GM19238 (cell line): ENCODE measurements around the gene TMEM183A.

ENCODE experiments used
- DNase-seq: peaks from one replicate; pipeline ENCODE4 v3.0.0; 2011; ENCODE audit warnings: low spot score; ENCODE audit not compliant: insufficient read length

TMEM183A gene

DNA sequence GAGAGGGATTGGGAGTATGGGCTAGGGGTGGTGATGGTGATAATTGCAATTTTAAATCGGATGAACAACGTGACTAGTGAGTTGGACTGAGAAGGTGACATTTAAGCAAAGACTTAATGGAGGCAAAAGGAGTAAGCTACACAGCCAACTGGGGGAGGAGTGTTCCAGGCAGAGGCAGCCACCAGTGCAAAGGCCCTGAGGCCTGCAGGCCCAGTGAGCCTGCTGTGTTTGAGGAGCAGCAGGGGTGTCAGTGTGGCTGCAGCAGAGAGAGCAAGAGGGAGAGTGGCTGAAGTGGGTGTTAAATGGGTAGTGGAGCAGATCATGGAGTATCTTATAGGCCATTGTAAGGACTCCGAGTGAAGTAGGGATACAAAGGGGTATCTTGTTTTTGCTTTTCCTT is 59.8 kb downstream of the TMEM183A start:
- no peak for DNase-seq

DNA sequence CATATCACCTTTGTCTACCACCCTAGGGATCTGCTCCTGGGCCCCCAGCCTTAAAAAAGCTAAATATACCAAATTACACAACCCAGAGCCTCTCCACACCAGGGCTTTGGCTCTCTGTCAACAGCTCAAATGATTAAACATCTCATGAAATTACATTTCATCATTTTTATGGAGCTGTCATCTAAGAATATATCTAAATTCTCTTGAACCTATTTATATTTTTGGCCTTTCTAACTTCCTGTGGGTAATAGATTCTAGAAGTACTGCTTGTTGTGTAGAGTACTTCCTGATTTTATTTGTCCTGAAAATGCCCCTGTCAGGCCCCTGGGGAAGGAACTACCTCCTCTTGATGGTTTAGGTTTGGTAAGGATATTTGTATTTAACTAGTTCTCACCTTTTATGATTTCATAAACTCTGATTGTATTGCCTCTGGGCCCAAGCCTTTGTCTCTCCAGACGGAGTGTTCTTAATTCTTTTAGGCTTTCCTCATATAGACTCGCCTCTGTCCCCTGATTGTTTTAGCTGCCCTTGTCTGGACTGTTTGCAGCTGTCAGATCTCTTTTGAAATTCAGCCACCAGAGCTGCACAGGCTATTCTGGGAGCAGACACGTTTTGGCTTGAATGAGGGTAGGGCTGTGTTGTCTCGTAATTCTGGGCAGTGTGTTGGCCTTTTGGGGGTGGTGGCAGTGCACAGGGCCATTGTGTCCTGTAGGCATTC is 62.0 kb downstream of the TMEM183A start:
- DNase-seq: no peak

DNA sequence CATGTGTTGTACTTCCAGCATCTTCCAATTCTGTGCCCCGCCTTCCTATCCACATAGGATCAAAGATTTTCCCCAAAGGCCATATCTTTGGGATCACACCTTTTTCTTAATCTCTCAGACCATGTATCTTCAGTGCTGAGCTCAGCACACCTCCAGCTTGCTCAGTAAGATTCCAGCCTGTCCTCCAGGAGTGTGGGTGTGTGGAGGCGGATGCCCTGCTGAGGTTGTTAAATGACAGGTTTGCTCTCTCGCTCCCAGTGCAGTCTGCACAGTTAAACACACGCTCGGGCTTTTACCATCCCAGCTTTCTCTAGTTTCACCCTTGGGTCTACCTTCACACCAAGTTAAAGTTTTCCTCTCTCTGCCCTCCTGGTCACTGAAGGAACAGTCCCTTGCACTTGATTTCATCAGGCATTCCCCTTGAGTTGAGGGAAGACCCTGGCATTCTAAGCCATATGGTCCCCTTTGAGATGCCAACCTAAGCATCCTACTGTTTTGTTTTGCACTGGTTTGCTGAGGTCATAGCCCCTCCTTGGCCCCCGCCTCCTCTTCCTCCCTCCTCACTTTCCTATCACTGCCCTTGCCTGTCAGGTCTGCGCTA is 64.9 kb downstream of the TMEM183A start:
- no peak for DNase-seq

DNA sequence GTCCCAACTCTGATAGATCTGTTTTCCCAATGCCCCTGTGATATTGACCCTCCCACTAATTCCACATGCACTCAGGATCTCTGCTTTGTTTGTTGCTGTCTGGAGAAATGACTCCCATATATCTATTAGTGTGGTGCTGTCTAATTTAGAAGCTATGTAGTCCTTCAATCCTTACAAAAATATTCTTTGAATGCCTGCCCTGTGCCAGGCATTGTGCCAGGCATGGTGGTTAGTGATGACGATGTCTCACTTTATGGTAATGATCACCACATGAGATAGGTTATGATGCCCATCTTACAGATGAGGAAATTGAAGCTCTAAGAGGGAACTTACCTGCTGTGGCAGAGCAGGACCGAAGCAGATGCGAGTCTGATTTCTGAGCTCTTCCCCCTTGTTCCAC is 65.7 kb downstream of the TMEM183A start:
- DNase-seq: no peak

DNA sequence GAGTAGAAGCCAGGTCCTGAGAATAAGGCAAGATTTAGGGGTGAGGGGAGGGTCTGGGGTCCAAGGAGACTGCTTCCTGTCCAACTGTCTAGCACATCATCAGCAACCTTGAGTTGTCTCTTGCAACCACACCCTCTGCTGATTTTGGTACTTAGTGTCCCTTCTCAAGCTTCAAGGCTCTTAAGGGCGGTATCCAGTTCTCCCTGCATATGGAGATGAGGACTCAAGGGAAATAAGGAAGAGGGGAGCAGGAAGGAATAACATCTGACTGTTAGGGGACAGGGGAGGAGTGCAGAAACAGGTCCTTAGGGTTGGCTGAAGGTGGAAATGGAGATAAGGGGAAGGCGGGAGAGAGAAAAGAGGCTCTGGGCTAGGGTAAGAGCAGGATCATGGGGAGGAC is 66.3 kb downstream of the TMEM183A start:
- DNase-seq: no peak
